GM19452 (cell line): Measurements from ENCODE around the gene PPP4R3A.
A peak's percentile ranks its signal among the peaks of the same experiment; 100 is the strongest.
"Not testable (repeated sequence)": the region's sequence is repeated elsewhere in the genome, so short reads cannot be mapped to it uniquely, and the experiment has no call there.

Experiments
- ATAC-seq: cut with Tn5 transposase; IDR thresholded peaks from one replicate; pipeline ENCODE4 v1.9.1; 2021; ENCODE audit not compliant: unreplicated experiment

The PPP4R3A gene

DNA sequence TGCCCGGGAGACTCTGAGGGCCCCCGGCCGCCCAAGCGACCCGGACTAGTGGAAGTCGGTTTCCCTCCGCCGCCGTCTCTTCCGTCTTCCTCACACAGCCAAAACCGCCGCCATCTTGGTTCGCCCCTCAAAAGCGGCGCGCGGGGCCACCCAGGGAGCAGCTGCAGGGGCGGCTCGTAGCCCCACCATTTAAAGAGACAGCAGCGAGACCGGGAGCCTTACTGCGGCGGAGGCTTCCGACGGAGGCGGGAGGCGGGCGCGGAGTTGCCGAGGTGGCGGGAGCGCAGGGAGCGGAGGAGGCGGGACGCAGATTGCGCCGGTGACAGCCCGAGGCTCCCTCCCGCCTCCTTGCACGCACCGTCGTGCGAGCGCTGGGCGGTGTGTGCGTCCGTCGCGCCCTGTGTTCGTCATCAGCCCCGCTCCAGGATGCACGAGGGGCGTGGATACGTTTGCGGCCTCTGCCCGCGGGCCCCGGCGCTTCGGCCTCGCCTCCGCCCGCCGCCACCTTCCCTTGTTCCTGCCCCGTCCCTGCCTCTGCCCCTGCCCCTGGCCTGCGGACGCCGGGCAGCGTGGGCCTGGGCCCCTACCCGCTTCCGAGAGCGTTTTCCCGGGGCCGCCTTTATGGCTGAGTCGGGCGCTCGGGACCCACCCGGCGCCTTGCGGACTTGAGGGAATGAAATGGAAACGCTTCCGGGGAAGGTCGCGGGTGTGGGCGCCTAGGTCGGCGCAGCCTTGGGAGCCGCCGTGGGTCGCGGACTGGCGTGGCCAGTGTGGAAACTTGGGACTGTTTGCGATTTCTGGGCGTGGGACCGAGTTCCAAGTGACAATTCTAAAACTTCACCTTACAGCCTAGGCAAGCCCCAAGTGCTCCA, at the start of gene PPP4R3A:
TSS of gene PPP4R3A (minus strand) at position 140 of the 872 bp plus-strand sequence. CDS start 663 bp downstream, outside the sequence.
- ATAC-seq, result peak; percentile 85

DNA sequence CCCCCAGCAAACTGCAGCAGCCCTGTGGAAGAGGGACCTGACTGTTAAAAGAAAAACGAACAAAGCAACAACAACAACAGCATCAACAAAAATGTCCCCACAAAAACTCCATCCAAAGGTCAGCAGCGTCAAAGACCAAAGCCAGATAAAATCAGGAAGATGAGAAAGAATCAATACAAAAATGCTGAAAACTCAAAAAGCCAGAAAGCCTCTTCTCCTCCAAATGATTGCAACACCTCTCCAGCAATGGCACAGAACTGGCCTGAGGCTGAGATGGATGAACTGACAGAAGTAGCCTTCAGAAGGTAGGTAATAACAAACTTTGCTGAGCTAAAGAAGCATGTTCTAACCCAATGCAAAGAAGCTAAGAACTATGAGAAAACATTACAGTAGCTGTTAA, 45.4 kb upstream of the PPP4R3A start:
- no peak for ATAC-seq

DNA sequence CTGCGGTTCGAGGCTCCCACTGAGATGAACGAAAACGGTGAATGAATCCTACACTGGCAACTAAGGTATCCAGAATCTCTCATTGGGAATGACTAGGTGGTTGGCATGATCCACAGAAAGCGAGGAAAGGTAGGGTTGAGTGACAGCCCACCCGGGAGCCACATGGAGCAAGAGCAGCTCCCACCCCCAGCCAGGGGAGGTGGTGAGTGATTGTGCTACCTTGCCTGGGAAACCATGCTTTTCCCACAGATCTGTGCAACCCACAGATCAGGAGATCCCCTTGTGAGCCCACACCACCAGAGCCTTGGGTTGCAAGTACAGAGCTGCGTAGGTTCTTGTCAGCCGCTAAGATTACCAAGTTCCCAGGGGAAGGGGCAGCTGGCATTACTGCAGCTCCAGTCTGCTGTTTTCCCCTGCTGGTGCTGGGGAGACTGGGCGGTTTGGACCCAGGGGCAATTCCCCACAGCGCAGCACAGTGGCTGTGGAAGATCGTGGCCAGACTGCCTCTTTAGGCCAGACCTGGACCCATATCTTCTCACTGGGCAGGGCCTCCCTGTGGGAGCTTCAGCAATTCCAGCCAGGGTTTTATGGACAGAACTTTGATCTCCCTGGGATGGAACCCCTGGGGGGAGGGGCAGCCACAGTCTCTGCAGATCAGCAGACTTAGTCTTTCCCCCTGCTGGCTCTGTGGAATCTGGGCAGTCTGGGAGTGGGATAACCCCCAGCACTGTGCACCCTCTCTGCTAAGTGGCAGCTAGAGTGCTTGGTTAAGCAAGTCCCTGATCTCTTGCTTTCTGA, 44.6 kb upstream of the PPP4R3A start:
- no peak for ATAC-seq

DNA sequence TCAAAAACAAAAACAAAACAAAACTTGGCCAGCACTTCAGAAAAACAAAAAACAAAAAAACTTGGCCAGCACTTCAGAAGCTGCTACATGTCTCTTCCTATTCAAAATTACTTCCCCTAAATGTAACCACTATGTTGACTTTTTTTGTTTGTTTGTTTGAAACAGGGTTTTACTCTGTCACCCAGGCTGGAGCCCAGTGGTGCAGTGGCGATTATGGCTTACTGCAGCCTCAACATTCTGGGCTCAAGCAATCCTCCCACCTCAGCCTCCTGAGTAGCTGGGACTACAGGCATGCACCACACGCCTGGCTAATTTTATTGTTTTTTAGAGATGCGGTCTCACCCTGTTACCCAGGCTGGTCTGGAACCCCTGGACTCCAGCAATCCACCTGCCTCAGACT, 38.0 kb upstream of the PPP4R3A start:
- ATAC-seq, result no peak

DNA sequence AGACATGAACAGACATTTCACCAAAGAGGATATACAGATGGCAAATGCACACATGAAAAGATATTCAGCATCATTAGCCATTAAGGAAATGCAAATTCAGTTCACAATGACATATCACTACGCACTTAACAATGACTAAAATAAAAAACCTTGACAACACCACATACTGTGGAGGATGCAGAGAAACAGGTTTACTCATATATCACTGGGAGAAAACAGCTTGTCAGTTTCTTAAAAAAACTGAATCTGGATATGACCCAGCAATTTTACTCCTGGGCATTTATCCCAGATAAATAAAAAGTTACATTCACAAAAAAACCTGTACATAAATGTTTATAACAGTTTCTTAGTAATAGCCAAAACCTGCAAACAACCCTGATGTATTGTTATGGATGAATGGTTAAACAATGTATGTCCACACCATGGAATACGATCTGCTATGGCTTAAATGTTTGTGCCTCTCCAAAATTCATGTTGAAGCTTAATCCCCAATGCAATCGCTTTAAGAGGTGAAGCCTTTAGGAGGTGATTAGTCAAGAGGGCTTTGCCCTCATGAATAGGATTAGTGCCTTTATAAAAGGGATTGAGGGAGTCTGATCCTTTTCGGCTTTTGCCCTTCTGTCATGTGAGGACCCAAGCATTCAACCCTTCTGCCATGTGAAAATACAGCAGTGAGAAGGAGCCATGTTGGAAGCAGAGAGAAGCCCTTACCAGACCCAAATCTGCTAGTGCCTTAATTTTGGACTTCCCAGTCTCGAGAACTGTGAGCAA, 36.0 kb upstream of the PPP4R3A start:
- ATAC-seq, result no peak

DNA sequence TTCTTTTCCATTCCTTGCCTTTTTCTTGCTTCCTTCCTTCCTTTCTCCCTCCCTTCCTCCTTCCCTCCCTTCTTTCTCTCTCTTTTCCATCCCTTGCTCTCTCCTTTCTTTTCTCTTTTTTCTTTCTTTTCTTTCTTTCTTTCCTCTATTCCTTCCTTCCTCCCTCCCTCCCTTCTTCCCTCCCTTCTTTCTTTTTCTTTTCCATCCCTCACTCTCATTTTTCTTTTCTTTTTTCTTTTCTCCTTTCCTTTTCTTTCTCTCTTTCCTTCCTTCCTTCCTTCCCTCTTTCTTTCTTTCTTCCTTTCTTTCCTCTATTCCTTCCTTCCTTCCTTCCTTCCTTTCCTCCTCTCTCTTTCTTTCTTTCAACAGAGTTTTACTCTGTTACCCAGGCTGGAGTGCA, 35.1 kb upstream of the PPP4R3A start:
- no peak for ATAC-seq

DNA sequence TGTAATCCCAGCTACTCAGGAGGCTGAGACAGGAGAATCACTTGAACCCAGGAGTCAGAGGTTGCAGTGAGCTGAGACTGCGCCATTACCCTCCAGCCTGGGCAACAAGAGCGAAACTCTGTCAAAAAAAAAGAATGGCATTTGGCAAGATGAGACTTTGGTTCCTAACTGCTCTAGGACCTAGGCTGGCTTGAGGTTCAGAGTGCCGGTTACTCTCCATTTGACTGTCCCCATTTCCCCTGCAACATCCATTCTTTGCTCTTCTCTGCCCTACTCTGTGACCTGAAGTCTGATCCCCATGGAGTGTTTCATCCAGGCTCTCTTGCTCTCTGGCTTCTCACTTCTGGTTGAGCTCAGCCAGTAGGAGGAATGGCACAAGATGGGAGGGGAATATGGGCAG, 26.2 kb upstream of the PPP4R3A start:
- ATAC-seq, result no peak

DNA sequence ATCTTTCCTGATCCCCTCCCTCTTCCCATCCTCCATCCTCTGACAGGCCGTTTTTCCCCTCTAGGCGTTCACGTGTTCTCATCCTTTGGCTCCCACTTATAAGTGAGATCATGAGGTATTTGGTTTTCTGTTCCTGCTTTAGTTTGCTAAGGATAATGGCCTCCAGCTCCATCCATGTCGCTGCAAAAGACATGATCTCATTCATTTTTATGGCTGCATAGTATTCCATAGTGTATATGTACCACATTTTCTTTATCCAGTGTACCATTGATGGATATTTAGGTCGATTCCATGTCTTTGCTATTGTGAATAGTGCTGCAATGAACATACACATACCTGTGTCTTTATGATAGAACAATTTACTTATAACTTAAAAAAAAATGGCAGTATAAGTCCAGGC, 23.9 kb upstream of the PPP4R3A start:
- ATAC-seq, result not testable (repeated sequence)

DNA sequence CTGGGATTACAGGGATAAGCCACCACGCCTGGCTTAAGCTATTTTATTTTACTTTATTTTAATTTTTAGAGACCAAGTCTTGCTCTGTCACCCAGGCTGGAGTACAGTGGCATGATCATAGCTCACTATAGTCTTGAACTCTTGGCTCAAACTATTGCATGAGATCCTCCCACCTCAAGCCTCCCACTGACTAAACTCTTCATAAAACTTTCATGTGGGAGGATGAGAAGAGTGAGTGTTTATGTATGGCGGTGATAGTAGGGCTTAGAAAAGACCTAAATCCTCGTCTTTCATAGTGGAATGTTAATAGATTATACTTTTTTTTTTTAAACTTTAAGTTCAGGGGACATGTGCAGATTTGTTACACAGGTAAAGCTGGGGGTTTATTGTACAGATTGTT, 23.5 kb upstream of the PPP4R3A start:
- no peak for ATAC-seq

DNA sequence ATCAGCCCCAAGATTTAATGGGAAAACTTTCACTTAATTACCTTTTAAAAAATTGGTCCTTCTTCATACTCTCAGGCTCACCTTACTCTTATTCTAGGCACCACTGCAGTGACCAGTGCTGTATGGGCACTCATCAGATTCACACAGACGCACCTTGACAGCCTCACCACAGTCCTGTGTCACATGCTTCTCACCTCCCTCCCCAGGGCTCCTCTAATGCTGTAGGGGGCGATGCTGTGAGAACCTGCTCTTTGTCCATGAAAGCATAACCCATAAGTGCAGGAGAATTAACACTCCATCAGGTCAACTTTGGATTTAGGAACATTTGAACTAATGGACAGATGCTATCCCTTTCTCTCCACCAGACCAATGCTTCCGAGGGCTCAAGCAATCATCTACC, 13.9 kb upstream of the PPP4R3A start:
- no peak for ATAC-seq

DNA sequence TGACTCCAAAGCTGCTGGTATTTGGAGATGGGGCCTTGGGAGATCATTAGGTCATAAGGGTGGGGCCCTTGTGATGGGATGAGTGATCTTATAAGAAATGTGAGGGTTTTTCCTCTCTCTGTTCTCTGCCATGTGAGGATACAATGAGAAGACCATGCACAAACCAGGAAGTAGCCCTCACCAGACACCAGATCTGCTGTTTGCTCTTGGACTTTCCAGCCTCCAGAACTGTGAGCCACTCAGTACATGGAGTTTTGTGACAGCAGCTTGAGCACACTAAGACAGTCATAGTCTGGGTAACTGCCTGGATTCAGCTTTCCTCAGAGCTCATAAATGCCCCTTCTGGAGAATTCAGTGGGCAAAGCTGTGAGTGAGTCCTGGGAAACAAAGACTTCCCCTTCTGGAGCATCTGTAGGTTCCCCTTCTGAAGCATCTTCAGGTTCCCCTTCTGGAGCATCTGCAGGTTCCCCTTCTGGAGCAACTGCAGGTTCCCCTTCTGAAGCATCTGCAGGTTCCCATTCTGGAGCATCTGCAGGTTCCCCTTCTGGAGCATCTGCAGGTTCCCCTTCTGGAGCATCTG, 11.0 kb upstream of the PPP4R3A start:
- no peak for ATAC-seq

DNA sequence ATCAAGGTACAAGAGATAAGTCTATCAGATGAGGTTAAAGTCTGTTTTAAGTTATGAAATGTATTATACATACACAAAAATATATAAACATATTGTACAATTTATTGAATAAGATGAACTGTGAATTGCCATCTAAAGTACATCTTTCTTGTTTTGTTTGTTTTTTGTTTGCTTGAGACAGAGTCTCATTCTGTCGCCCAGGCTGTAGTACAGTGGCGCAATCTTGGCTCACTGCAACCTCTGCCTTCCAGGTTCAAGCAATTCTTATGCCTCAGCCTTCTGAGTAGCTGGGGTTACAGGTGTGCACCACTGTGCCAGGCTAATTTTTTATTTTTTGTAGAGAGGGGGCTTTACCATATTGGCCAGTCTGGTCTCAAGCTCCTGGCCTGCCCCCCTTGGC, 10.0 kb upstream of the PPP4R3A start:
- ATAC-seq, result no peak

DNA sequence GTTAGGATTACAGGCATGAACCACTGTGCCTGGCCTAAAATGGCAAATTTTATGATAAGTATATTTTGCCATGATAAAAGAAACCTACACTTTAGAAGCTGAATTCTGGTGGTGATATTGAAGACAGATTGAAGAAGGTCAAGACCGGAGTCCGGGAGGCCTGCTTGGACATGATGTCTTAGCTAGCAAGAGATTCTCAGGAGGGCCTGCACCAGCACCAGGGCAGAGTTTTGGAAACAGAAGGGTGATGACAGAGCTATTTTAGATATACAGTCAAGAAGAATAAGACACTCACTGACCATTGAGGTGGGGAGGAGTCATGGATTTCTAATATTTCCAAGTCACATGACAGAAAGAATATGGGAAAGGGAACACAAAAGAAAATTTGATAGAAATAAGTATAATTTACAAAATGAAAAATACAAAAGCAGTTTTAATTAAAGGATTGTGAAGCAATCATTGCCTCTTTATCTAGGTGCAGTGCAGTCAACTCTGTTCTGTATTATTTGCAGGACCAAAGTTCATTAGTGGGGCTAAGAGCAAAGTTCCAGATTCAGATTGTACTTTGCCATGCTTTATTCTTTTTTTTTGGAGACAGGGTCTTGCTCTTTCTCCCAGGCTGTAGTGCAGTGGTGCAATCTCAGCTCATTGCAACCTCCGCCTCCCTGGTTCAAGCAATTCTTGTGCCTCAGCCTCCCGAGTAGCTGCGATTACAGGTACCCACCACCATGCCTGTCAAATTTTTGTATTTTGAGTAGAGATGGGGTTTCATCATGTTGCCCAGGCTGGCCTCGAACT, 9.3 kb upstream of the PPP4R3A start:
- ATAC-seq, result no peak

DNA sequence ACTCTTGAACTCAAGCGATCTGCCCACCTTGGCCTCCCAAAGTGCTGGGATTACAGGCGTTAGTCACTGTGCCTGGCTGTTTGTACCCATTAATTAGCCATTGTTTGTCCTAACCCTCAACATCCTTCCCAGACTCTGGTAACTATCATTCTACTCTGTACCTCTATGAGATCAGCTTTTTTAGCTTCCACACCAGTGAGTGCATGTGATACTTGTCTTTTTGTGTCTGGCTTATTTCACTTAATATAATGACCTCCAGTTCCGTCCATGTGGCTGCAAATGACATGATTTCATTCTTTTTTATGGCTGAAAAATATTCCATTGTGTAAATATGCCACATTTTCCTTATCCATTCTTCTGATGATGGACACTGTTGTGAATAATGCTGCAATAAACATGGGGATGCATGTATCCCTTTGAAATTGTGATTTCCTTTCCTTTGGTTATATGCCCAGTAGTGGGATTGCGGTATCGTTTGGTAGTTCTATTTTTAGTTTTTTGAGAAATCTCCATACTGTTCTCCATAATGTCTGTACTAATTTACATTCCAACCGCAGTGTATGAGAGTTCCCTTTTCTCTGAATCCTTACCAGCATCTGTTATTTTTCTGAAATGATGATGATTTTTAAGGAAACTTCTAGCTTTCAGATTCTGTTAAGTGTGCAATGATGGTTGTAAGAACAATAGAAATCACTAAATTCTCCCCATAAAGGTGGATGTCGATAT, 6.7 kb upstream of the PPP4R3A start:
- ATAC-seq, result no peak

DNA sequence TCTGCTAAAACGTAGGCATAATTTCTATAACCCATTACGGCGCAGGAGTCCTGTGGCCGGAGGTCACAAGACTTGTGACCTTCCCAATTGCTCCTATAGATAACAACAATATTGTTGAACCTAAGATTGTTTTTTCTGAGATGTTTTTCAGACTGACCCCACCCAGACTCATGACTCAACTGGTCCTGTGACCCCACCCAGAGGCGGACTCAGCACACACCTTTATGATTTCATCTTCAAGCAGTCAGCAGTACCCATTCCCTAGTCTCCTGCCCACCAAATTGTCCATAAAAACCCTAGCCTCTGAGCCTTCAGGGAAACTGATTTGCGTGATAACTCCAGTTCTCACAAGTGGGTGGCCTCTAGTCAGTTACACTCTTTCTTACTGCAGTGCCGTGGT, 5.9 kb upstream of the PPP4R3A start:
- ATAC-seq, result no peak

DNA sequence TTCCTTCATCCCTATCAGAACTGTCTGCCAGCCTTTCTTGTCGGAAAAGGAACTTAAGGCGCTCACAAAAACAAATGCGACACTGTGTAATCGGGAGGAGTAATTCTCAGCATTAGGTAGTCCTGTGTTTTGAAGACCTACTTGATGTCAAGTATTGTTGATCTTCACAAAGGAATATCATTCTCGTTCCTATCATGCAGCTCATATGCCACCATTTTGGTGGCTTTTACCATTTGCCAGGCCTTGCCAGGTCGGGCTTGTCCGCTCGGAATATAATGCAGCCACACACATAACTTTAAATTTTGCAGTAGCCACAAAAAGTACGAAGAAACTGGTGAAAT, 903 bp upstream of the PPP4R3A start:
- ATAC-seq, result no peak

DNA sequence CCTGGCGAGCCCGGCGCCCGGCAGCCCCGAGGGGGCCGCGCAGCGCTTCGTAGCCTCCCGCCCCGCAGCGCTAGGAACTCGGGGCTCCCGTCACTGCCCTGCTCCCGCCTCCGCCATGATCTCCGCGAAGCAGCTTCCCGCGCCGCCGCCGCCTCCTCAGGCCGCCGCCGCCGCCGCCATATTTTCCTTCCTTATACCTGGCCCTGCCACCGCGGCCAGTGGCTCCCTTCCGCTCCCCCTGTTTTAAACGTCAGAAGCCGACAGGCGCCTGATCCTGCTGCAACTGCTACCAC, 286 bp downstream of the PPP4R3A start:
- peak; percentile 28 for ATAC-seq

DNA sequence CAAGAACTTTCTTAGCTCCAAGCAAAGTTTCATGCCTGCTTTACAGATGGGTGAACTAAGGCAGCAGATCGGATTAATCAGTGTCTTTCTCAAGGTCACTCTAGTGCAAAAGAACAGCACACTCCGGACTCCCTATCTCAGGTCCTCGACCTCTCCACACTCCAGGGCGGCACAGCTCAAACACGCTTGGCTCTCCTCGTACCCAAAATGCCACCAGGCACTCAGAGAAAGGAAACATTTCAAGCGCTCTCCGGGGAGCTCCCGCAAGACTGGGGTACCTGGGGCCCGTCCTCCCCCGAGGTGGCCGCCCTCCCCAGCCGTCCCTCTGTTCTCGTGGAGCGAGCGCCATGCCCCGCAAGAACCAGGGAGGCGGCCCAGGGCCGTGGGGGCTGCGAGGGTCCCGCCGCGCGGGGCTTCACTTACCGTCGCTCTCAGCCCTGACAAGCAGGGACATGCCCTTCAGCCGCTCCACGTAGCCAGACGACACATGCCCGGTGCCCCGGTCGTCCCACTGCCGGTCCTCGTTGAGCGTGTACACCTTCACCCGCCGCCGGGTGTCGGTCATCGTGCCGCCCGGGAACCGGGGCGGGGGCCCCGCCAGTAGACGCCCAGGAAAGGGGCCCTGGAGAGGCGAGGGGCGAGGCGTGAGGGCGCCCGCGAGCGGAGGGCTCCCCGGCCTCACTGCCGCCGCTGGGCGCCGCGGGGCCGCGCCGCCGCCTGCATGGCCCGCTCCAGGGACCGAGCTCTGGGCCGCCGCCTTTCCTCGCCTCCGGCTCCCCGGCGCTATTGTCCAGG, 830 bp downstream of the PPP4R3A start:
- peak; percentile 5 for ATAC-seq

DNA sequence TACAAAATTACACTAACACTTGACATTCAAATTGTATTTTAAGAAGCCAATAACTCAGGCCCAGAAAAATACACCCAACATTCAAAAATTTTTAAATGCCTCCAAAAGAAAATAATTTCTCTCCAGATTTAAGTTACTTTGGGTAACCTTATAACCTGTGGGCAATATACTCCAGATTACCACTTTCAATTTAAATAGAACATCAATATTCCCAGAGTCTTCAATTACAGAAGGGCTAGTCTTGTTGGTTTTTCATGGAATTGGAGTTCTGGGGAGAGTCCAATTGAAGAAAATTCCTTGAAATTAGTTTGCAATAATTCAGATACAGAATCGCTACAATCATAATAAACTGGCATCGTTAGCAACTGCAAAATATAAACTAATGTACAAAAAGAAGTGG, 2.0 kb downstream of the PPP4R3A start:
- no peak for ATAC-seq
